ENCODE data around the gene INPP5K. TPM values are rescaled to one million over a fixed set of nuclear protein-coding genes. Genes with fewer than 3 reads are reported as not detected.
"Not testable (repeated sequence)": the region's sequence is repeated elsewhere in the genome, so short reads cannot be mapped to it uniquely, and the experiment has no call there.

Gene INPP5K
- total and polyA plus RNA-seq, 8 donors: 23.6 to 51.1 (median 27.2) TPM

DNA sequence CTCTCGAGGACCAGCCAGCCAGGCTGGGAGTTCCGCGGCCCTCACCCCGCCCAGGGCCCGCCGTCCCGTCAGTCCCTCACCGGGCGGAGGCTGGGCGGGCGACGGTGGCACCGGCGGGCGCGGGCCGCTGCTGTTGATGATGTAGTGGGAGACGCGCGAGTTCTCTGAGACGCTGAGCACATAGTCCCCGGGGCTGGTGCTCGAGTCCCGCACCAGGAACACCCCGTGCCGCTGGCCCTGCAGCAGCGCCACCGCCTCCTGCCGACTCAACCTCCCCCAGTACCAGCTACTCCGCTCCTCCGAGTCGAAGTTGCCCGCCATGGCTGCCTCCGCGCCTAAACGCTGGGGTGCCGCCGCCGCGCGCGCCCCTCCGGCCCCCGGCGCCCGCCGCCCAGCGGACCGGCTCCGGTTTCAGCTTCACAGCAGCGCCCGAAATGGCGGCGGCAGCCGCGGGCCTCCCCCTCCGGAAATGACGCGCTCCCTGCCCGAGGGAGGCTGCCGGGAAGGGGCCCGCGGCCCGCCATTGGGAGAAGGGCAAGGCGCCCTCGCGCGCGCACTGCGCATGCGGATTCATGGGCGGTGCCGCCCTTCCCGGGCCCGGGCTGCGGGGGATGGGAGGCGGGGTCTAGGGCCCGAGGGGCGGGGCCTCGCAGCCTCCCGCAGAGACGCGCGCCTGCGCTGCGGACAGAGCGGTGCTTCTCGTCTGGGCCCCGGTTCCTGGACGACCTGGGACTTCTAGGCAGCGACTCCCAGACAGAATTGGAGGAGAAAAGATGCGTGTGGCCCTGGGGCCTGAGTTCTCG, 60.4 kb downstream of the INPP5K start, which contains the start of gene CRK:
CRK (minus strand) TSS at position 436 of the 803 bp plus-strand sequence; CDS start at position 321, 115 bp downstream.
- ATAC-seq (peak; percentile 95), DNase-seq (peak; percentile 96 to 100 (median 98))
- Histone ChIP-seq H3K4me1 (peaks cover 36 to 63% of the 10 kb centered on the region in 2 donors), H3K27ac (peak within 1 kb of the TSS; percentile 95 to 98), H3K36me3 (peaks cover 0 to 13% of the 10 kb centered on the region in 2 donors), H3K4me3 (peak within 1 kb of the TSS; percentile 93 to 100), H3K27me3 (peaks cover 0 to 9% of the 10 kb centered on the region in 2 donors), H3K9me3 (no peaks in the 10 kb centered on the region)
- TF ChIP-seq, protein P1, sequence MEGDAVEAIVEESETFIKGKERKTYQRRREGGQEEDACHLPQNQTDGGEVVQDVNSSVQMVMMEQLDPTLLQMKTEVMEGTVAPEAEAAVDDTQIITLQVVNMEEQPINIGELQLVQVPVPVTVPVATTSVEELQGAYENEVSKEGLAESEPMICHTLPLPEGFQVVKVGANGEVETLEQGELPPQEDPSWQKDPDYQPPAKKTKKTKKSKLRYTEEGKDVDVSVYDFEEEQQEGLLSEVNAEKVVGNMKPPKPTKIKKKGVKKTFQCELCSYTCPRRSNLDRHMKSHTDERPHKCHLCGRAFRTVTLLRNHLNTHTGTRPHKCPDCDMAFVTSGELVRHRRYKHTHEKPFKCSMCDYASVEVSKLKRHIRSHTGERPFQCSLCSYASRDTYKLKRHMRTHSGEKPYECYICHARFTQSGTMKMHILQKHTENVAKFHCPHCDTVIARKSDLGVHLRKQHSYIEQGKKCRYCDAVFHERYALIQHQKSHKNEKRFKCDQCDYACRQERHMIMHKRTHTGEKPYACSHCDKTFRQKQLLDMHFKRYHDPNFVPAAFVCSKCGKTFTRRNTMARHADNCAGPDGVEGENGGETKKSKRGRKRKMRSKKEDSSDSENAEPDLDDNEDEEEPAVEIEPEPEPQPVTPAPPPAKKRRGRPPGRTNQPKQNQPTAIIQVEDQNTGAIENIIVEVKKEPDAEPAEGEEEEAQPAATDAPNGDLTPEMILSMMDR (IDR thresholded peaks at IDR 0.05): peak in 1 of 2 donors; percentile 13
- intact Hi-C loops (cut with DNase I): loop anchor here in 1 of 2 donors (10.0 kb wide), 1 partner anchor 169 kb away; the partner anchor contains the start of gene SLC43A2

DNA sequence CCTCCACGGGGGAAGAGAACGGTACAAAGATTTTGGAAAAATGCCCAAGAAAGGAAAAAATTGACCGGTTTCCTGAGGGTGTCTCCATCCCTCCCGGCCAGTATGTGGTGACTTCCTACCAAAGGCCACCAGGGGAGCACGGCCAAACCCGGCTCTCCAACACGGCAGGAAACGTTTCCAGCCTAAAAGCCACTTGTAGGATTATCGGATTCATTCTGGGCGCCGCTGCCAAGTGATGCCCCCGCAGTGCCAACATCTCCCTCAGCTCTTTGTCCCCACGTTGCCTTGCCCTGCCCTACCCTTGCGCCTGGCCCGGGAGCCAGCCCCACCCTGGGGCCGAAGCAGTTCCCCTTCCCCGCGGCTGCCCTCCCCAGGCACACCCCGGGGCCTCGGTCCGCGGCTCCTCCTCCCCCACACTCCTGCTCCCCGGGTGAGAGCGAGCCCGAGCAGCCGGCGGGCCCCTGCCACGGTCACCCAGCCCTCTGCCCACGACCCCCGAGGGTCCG, 61.1 kb downstream of the INPP5K start:
- intact Hi-C loops (cut with DNase I): loop anchor here in 1 of 2 donors (10.0 kb wide), 1 partner anchor 169 kb away; the partner anchor contains the start of gene SLC43A2
- Histone ChIP-seq H3K9me3 (no peaks in the 10 kb centered on the region), H3K4me3 (peak overlapping the region; percentile 93 to 100), H3K27me3 (peaks cover 0 to 9% of the 10 kb centered on the region in 2 donors), H3K27ac (peak overlapping the region; percentile 95 to 98), H3K4me1 (peaks cover 33 to 62% of the 10 kb centered on the region in 2 donors), H3K36me3 (peaks cover 0 to 17% of the 10 kb centered on the region in 2 donors)
- DNase-seq (peak; percentile 48 to 94 (median 70)), ATAC-seq (peak; percentile 58)
- TF ChIP-seq, protein P1 (IDR thresholded peaks at IDR 0.05): peak; percentile 49 to 69

DNA sequence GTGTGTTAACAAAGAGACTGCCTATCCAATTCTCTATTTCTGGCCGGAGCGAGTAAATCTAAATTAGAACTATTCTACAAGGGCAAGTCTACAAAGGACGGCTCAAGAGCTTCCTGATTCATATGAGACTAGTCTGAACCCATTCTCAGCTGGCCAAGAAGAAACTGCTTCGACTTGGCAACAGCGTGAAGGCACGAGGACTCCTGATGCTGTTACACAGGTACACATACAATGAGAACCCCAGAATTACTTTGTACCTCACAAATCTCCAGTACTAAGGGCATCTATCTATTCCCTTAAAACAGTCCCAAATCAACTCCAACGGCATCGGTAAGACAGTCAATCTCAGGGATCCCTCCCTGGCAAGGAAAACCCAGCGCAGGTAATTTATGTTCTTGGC, 61.9 kb downstream of the INPP5K start:
- TF ChIP-seq, protein P1 (IDR thresholded peaks at IDR 0.05): no peak
- Histone ChIP-seq H3K4me3 (peak overlapping the region; percentile 93 to 100), H3K4me1 (peaks cover 40 to 62% of the 10 kb centered on the region in 2 donors), H3K27me3 (peaks cover 0 to 9% of the 10 kb centered on the region in 2 donors), H3K9me3 (no peaks in the 10 kb centered on the region), H3K27ac (peak overlapping the region; percentile 95 to 98), H3K36me3 (peaks cover 0 to 23% of the 10 kb centered on the region in 2 donors)
- intact Hi-C loops (cut with DNase I): loop anchor here in 1 of 2 donors (10.0 kb wide), 1 partner anchor 170 kb away; the partner anchor contains the start of gene SLC43A2
- DNase-seq: no peak
- ATAC-seq: no peak

DNA sequence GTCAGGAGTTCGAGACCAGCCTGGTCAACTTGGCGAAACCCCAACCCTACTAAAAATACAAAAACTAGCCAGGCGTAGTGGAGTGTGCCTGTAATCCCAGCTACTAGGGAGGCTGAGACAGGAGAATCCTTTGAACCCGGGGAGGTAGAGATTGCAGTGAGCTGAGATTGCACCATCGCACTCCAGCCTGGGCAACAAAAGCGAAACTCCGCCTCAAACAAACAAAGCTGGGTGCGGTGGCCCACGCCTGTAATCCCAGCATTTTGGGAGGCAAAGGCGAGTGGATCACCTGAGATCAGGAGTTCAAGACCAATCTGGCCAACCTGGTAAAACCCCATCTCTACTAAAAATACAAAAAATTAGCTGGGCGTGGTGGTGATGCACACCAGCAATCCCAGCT, 62.7 kb downstream of the INPP5K start:
- H3K36me3 ChIP-seq: peaks cover 0 to 29% of the 10 kb centered on the region in 2 donors
- H3K27me3 ChIP-seq, H3K9me3 ChIP-seq, ATAC-seq, DNase-seq: not testable (repeated sequence)
- peaks cover 42 to 71% of the 10 kb centered on the region in 2 donors for H3K4me1 ChIP-seq
- peak overlapping the region in 1 of 2 donors; percentile 98 for H3K27ac ChIP-seq
- peak overlapping the region in 1 of 2 donors; percentile 93 for H3K4me3 ChIP-seq
- intact Hi-C loops (cut with DNase I): loop anchor here in 1 of 2 donors (10.0 kb wide), 1 partner anchor 171 kb away; the partner anchor contains the start of gene SLC43A2

DNA sequence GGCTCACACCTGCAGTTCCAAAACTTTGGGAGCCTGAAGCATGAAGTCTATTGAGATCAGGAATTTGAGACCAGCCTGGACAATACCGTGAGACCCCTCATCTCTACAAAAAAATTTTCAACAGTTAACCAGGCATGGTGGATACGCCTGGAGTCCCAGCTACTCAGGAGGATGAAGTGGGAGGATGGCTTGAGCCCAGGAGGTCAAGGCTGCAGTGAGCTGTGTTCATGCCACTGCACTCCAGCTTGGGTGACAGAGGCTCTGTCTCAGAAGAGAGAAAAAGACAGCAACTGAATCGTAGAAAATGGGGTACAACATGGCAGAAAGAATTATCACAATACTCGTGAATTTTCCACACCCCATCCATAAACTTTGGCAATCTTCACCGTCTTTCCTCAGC, 63.6 kb downstream of the INPP5K start:
- no peaks in the 10 kb centered on the region for H3K27me3 ChIP-seq
- ATAC-seq (no peak), DNase-seq (peak in 1 of 4 donors; percentile 6)
- H3K27ac ChIP-seq: no peak overlapping the region
- H3K4me1 ChIP-seq: peaks cover 44 to 79% of the 10 kb centered on the region in 2 donors
- no peak overlapping the region for H3K4me3 ChIP-seq
- no peaks in the 10 kb centered on the region for H3K9me3 ChIP-seq
- TF ChIP-seq, protein P1 (IDR thresholded peaks at IDR 0.05): no peak
- intact Hi-C loops (cut with DNase I): loop anchor here in 1 of 2 donors (10.0 kb wide), 1 partner anchor 172 kb away; the partner anchor contains the start of gene SLC43A2
- peaks cover 0 to 36% of the 10 kb centered on the region in 2 donors for H3K36me3 ChIP-seq

DNA sequence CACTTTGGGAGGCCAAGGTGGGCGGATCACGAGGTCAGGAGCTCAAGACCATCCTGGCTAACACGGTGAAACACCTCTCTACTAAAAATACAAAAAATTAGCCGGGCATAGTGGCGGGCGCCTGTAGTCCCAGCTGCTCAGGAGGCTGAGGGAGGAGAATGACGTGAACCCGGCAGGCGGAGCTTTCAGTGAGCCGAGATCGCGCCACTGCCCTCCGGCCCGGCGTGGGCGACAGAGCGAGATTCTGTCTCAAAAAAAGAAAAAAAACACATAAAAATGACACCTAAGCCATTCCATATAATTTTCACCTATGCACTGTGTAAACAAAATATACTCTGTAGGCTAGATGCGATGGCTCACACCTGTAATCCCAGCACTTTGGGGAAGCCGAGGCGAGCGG, 66.2 kb downstream of the INPP5K start:
- intact Hi-C loops (cut with DNase I): loop anchor here in 1 of 2 donors (10.0 kb wide), 1 partner anchor 175 kb away; the partner anchor contains the start of gene SLC43A2
- not testable (repeated sequence) for H3K4me3 ChIP-seq, H3K27me3 ChIP-seq, H3K9me3 ChIP-seq, ATAC-seq
- Histone ChIP-seq H3K27ac (peak overlapping the region in 1 of 2 donors; percentile 53), H3K4me1 (peaks cover 46 to 93% of the 10 kb centered on the region in 2 donors), H3K36me3 (peaks cover 0 to 44% of the 10 kb centered on the region in 2 donors)
- DNase-seq: peak in 1 of 4 donors; percentile 54

All from left lung (tissue), 10 donors.